ENCODE results near the gene IL17REL. TPM values are rescaled to one million over a fixed set of nuclear protein-coding genes. Genes with fewer than 3 reads are reported as not detected.

Gene IL17REL
- total RNA-seq, 1 donor from 2014 or later: not detected

- Histone ChIP-seq H3K36me3 (no peaks in the 10 kb centered on the region), H3K9me3 (no peaks in the 10 kb centered on the region), H3K4me3 (no peak overlapping the region), H3K27ac (no peak overlapping the region), H3K4me1 (peaks cover 18% of the 10 kb centered on the region), H3K27me3 (peaks cover 11% of the 10 kb centered on the region)
- intact Hi-C loops (cut with DNase I): no loop called here
- peak in 1 of 2 donors; percentile 58 for DNase-seq (ENCODE audit: extremely low spot score in 2 of 2)
- no peak for TF ChIP-seq POLR2A (IDR thresholded peaks at IDR 0.05)
- no peak for TF ChIP-seq CTCF (IDR thresholded peaks at IDR 0.05)
- TF ChIP-seq POLR2AphosphoS5 (IDR thresholded peaks at IDR 0.05; ENCODE audit: insufficient read depth in 1 of 2, low read depth in 1 of 2): no peak
These were observed 936 bp downstream of the IL17REL start for GRCh38 chr22:50011447-50012210.

- Histone ChIP-seq H3K36me3 (no peaks in the 10 kb centered on the region), H3K4me1 (peaks cover 18% of the 10 kb centered on the region), H3K27ac (no peak overlapping the region), H3K9me3 (no peaks in the 10 kb centered on the region), H3K4me3 (no peak overlapping the region), H3K27me3 (peaks cover 11% of the 10 kb centered on the region)
- no peak for DNase-seq (ENCODE audit: extremely low spot score in 2 of 2)
- TF ChIP-seq POLR2A (IDR thresholded peaks at IDR 0.05): no peak
- TF ChIP-seq POLR2AphosphoS5 (IDR thresholded peaks at IDR 0.05; ENCODE audit: insufficient read depth in 1 of 2, low read depth in 1 of 2): no peak
- TF ChIP-seq CTCF (IDR thresholded peaks at IDR 0.05): no peak
- intact Hi-C loops (cut with DNase I): no loop called here
These were observed 1.7 kb downstream of the IL17REL start for GRCh38 chr22:50010676-50011446.

- Histone ChIP-seq H3K36me3 (no peaks in the 10 kb centered on the region), H3K4me3 (no peak overlapping the region), H3K27me3 (peaks cover 11% of the 10 kb centered on the region), H3K9me3 (no peaks in the 10 kb centered on the region), H3K27ac (no peak overlapping the region), H3K4me1 (peaks cover 18% of the 10 kb centered on the region)
- intact Hi-C loops (cut with DNase I): no loop called here
- DNase-seq (ENCODE audit: extremely low spot score in 2 of 2): no peak
- TF ChIP-seq CTCF (IDR thresholded peaks at IDR 0.05) (no peak), POLR2AphosphoS5 (IDR thresholded peaks at IDR 0.05; ENCODE audit: insufficient read depth in 1 of 2, low read depth in 1 of 2) (no peak), POLR2A (IDR thresholded peaks at IDR 0.05) (no peak)
These were observed 2.5 kb downstream of the IL17REL start for GRCh38 chr22:50009765-50010675.

GRCh38 chr22:50009251-50009650, 3.3 kb downstream of the IL17REL start:
- Histone ChIP-seq H3K27me3 (peaks cover 6% of the 10 kb centered on the region), H3K4me3 (no peak overlapping the region), H3K4me1 (peaks cover 11% of the 10 kb centered on the region), H3K27ac (no peak overlapping the region), H3K36me3 (no peaks in the 10 kb centered on the region), H3K9me3 (no peaks in the 10 kb centered on the region)
- DNase-seq (ENCODE audit: extremely low spot score in 2 of 2): no peak
- TF ChIP-seq POLR2A (IDR thresholded peaks at IDR 0.05) (no peak), POLR2AphosphoS5 (IDR thresholded peaks at IDR 0.05; ENCODE audit: insufficient read depth in 1 of 2, low read depth in 1 of 2) (no peak), CTCF (IDR thresholded peaks at IDR 0.05) (no peak)
- intact Hi-C loops (cut with DNase I): no loop called here
